Stimulated activated CD4-positive, alpha-beta T cell treated with anti-CD3 and anti-CD28 coated beads, Interleukin-4, amount 100 ng/mL, for 48 hours (primary cell): ENCODE results near the gene TBC1D30.
A peak's percentile ranks its signal among the peaks of the same experiment; 100 is the strongest.
"Not testable (repeated sequence)": the region's sequence is repeated elsewhere in the genome, so short reads cannot be mapped to it uniquely, and the experiment has no call there.

Source experiments
- DNase-seq, 2 donors: peaks; one replicate each; pipeline ENCODE4 v3.0.0-alpha.2; 2020; ENCODE audit warnings: low read depth in 2 of 2

Gene TBC1D30, protein sequence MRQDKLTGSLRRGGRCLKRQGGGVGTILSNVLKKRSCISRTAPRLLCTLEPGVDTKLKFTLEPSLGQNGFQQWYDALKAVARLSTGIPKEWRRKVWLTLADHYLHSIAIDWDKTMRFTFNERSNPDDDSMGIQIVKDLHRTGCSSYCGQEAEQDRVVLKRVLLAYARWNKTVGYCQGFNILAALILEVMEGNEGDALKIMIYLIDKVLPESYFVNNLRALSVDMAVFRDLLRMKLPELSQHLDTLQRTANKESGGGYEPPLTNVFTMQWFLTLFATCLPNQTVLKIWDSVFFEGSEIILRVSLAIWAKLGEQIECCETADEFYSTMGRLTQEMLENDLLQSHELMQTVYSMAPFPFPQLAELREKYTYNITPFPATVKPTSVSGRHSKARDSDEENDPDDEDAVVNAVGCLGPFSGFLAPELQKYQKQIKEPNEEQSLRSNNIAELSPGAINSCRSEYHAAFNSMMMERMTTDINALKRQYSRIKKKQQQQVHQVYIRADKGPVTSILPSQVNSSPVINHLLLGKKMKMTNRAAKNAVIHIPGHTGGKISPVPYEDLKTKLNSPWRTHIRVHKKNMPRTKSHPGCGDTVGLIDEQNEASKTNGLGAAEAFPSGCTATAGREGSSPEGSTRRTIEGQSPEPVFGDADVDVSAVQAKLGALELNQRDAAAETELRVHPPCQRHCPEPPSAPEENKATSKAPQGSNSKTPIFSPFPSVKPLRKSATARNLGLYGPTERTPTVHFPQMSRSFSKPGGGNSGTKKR

DNA sequence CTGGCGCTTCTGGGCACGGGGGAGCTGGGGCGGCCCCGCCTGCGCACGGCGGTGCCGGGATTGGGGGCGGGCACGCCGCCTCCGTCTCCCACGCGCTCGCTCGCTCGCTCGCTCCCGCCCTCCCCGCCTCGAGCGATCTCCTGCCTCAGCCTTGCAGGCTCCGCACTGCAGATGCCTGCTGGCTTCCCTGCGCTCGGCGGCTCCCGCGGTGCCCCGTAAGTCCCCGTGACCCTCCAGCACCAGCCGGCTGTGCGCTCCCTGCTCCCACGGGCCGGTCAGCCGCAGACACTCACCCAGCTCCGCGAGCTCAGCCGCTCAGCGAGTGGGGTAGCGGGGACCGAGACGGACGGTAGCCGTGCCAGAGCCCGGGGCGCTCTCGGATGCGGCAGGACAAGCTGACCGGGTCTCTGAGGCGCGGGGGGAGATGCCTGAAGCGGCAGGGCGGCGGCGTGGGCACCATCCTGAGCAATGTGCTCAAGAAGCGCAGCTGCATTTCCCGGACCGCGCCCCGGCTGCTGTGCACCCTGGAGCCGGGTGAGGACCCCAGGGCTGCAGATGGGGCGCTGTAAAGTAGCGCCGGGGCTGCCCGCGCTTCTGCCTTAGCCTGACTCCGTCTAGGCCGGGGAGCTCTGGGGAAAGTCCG, at the start of gene TBC1D30:
TBC1D30 (plus strand) TSS at position 148 of the 643 bp plus-strand sequence; CDS start at position 381, 233 bp downstream.
- peak in 1 of 2 donors; percentile 14 for DNase-seq

DNA sequence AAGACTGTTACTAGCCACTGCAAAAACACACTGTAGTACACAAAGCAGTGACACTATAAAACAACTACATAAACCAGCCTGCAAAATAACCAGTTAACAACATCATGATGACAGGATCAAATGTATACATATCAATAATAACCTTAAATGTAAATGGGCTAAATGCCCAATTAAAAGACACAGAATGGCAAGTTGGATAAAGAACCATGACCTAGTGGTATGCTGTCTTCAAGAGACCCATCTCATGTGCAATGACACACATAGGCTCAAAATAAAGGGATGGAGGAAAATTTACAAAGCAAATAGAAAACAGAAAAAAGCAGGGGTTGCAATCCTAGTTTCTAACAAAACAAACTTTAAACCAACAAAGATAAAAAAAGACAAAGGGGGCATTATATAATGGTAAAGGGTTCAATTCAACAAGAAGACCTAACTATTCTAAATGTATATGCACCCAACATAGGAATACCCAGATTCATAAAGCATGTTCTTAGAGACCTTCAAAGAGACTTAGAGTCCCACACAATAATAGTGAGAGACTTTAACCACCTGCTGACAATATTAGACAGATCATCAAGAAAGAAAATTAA, 49.2 kb upstream of the TBC1D30 start:
- DNase-seq: not testable (repeated sequence)

DNA sequence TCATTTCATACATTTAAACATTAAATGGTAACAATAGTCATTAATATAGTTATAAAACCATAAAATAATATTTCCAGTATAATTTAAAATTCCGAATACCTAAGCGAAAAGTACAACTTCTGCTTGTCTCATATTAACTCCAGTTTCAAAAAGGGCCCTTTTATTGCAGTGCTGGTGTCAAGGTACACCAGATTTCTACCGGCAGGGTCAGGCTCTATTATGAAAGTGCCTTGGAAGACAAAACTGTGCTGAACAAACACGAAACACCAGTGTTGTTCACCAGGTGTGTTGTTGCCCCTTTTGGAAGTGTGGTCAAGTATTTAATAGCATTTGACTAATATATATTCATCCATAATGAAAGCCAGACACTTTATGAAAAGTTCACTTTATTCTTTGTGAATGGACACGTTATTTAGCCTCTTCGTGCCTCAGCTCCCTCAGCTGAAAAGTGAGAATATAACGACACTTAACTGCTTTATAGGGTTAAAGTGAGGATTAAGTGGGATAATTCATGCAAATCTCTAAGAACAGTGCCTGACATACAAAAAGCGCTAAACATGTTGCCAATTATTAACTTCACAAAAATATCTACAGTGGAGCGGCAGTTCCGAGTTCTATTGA, 45.0 kb upstream of the TBC1D30 start:
- DNase-seq: no peak

DNA sequence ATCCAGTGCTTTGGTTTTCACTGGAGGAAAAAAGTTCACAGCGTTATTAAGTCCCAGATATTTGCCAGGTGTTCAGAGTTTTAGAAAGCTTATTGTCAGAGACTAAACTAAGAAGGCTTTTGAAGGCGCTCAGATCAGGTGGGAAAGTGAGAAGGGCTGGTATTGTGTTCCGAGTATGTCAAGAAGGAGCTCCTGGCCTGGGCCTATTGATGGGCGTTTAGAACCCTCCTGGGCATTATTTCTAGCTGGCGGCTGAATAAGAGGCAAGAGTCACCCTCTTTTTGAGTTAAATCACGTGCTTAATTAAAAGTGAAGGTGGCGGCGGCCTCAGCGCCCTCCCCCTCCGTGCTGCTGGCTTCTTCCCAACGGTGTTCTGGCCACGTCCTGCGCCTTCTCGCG, 44.3 kb upstream of the TBC1D30 start:
- DNase-seq: no peak

DNA sequence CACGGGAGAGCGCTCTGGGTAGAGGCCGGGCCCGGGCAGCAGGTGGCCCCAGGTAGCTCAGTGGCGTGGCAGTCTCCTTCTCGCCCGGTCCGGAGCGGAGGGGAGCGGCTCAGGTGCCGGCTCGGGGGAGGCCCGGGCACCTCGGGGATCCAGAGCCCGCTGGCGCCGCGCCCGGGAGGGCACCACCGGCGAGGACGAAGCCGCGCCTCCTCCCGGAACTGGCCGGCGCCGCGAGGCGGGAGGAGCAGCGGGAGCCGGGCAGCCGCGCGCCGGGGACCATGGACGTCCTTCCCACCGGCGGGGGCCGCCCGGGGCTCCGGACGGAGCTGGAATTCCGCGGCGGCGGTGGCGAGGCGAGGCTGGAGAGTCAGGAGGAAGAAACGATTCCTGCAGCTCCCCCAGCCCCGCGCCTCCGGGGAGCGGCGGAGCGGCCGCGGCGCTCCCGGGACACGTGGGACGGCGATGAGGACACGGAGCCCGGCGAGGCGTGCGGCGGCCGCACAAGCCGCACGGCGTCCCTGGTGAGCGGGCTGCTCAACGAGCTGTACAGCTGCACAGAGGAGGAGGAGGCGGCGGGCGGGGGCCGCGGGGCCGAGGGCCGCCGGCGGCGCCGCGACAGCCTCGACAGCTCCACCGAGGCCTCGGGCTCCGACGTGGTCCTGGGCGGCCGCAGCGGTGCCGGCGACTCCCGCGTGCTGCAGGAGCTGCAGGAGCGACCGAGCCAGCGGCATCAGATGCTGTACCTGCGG, 43.7 kb upstream of the TBC1D30 start:
- no peak for DNase-seq

DNA sequence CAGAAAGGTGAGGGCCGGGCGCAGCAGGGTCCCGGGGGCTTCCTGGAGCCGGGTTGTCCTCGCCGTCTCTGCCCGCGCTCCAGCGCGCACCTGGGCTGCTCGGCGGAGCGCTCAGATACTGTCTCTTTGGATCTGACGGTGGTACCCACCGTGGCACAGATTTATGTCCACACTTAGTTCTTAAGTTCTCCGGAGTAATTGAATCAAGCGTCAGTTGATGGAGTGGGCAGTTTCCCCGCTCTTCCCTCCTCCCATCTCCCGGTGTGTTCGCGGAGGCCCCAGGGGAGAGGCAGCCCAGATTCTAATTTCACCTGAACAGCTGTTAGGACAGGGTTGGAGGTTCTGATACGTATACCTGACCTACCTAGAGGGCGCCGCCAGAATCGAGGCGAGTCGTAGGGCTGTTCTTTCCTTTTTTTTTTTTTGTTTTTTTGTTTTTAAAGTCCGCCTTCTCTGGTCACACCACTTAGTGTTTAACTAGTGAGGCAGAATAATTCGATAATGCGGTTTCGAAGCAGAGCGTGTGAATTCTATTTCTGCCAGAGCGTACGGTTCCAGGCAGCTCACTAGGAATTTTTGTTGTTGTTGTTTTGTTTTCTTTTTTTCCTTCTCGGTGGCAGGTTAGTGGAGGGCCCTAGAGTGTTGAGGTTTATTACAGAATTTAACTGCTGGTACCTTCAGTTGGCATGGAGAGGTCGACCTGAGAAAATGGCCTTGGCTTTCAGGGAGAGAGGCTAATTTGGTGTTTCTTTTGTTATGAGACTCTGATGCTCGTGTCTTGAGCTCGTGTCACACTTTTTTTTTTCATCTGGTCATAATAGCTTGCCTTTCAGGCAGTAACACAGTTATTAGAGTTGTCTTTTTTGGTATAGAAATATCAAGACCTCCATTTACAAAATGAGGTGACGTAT, 42.9 kb upstream of the TBC1D30 start:
- no peak for DNase-seq

DNA sequence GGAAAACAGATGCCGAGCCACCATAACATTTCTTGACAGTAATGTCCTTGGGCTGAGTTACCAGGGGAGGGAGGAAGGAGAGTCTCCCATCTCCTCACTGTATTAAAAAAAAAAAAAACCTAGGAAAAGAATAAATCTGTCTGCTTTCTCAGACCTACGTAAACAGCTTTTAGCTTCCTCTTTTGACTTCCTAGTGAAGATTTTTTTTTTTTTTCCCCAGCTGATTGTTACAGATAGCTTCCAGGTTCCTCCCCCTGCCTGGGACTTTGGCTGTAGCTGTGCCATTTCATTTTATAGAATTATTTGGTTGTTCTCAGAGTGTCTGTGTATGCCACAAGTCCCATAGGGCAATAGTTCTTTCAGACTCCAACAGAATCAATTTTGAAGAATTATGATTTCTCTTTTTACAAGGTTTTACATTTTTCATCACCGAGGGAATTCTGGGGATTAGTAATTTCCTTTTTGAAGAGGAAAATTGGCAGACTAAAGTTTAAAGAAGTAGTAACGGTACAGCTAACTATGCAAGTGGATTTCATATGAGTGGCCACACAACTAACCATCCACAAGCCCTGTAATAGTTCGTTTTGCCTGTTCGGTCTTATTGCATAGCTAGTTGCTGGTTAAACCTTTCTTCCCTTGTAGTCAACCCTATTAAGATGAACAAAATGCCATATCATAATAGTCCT, 42.1 kb upstream of the TBC1D30 start:
- DNase-seq: no peak

DNA sequence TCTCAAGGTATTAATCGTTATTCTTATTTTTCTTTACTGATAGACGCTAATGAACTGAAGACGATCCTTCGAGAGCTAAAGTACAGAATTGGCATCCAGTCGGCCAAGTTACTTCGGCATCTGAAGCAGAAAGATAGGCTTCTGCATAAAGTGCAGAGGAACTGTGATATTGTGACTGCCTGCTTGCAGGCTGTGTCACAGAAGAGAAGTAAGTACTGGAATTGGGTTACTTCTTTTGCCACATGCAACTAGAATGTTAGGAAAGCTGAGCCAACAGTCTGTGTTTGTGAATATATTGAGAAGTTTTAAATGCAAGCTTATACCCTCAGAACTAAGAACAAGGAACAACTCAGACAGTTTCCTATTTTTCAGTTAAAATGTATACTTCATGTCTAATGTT, 38.6 kb upstream of the TBC1D30 start:
- no peak for DNase-seq

DNA sequence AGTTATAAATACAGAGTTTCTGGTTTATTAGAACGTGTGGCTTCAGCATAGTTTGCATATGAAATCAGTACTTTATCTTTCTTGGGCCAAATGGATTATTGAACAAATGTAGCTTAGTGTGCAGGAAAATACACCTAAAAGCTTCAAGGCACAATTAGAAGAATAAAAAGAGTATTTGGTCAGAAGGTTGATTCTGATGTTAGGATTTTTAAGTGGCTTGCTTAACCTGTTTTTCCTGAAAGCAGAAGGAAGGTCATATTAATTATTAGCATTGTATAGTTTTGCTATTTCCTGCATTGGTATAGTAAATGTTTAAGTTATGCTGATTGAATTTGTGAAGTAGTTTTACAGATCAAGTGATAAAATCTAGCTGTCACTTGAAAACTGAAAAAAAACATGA, 34.3 kb upstream of the TBC1D30 start:
- no peak for DNase-seq

DNA sequence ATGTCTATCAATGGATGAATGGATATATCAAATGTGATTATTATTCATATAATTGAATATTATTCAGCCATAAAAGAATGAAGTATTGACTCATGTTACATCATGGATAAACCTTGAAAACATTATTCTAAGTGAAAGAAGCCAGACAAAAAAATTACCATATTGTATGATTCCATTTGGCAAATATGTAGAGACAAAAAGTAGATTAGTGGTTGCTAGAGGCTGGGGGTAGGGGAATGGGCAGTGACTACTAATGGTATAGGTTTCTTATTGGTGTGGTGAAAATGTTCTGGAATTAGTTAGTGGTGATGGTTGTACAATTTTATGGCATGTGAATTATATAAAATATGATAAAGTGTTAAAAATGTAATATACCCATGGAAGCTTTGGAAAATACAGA, 33.4 kb upstream of the TBC1D30 start:
- DNase-seq: no peak

DNA sequence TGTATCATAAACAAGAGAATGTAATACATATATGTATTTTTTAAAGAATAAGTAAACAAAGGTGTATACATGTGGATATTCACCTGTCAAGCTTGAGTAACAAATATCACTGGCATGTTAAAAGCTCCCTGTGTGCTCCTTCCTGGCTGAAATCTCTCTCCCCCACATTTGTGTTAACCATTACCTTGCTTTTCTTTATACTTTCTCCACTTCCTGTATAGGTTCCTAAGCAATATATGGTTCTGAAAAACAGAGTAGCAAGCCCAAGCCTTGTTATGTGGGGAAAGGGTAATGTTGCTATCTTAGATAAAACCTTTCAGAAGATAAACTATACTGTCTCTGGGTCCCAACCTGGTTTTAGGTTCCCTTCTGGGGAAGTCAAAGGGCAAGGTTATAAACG, 32.3 kb upstream of the TBC1D30 start:
- no peak for DNase-seq

DNA sequence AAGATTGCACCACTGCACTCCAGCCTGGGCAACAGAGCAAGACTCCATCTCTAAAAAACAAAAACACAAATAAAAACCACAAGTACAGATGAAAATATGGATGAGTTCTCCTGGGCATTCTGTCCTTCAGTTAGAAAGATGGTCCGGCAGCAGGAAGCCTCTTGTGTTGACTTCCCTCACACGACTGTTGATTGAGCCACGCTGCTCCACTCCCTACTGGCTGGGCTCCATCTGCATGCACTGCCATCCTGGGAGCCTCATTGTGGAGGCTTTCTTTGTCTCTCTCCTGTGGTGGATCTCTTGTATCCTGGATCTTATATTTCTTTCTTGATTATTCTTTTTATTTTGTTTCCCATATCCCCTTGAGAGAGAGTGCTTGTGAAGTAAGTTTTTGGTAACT, 30.8 kb upstream of the TBC1D30 start:
- DNase-seq: no peak

DNA sequence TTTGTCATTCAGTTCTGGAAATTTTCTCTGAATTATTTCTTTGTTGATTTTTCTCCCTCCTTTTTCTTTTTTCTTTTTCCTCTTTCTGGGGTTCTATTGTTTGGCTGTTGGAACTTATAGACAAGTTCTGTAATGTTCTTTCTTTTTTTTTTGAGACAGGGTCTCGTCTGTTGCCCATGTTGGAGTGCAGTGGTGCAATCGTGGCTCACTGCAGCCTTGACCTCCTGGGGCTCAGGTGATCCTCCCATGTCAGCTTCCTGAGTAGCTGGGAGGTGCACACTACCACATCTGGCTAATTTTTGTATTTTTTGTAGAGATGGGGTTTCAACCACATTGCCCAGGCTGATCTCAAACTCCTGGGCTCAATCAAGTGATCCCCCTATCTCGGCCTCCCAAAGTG, 30.1 kb upstream of the TBC1D30 start:
- no peak for DNase-seq

DNA sequence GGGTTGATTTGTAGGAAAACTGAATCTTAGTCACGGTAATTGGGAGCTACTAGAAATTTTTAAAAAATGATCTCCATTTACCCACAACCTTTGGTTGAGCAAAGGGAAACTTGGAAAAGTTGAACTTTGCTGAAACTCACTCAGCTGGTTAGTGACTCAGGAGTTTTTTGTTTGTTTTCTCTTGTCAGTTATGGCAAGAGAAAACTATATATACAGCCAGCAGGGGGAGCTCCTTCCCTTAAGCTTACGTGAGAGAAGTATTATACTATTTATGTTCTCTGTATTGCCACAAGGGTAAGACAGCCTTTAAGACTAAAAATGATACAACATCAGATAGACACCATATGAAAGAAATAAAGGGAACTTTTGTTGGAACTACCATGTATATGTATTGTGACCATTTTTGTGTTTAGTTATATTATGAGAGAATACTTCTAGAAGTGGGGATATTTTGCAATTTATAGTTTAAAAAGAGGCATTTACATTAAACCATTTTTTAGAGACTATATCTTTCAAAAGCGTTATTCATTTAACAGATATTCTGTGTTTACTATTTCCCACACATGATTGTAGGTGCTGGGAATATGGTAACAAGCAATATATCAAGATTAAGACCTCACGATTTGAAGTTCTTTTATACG, 28.1 kb upstream of the TBC1D30 start:
- peak in 1 of 2 donors; percentile 47 for DNase-seq

DNA sequence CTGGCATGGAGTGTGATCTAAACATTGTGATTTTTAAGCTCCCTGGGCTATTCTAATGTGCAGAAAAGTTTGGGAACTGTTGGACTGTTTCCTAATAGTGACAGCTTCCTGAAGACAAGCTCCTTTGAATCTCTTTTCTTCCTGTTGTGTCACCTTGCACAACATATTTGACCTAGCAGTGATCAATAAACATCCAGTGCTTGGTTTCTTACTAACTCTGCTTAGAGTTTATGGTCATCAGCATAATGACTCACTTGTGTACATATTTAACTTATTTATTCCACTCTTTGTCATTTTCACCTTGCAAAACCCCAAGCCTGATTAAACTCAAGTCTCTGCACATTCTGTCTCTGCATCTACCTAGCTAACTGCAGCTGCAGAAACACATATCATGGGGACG, 27.3 kb upstream of the TBC1D30 start:
- no peak for DNase-seq

DNA sequence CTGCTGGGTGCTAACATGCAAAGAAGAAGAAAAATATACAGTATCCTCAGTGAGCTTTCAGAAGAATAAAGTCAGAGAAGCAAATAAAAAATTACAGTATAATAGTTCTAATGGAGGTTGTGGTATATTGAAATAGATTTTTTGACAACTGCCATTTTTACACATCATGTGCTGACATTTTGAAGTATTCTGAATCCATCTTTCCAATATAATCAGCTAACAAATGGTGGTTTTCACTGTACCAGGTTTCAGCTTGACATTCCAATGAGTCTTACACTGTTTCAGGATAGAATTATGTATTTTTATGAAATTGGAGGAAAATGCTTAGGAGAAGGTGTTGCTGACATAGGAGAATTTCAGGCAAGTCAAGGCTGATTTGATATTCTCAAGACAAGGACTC, 26.3 kb upstream of the TBC1D30 start:
- no peak for DNase-seq

DNA sequence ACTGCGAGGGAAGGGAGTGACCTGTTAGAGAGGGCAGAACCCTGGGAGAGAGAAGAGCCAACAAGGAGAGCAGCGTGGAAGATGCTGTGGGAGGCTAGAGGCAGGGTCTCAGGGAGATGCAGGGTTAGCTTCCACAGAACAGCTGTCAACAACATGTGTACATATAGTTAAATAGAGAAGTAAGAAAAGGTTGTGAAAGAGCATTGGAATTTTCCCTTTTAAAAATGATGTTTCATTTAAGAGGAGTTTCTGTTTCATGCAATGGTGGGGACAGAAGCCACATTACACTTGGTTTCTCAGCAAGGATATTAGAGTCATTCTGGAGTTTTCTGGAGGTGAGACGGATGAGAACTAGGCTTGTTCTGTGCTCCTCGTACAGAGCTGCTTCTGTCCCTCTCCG, 23.8 kb upstream of the TBC1D30 start:
- DNase-seq: no peak

DNA sequence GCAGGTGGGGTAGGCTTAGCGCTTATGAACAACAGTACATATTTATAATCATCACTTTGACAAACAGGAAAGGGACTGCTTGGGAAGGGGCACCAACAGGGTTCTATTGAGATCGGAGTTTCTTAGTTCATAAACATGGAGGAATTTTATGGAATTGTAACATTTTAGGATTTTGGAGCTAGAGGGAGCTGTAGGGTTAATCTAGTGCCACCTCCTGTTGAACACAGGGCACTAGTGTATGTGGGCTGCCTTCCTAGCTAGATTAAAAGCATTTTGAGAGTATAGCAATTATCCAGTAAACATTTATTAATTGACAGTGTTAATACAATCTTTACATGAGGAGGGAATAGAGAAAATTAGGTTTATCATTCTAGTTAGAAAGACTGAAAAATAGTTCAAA, 23.1 kb upstream of the TBC1D30 start:
- DNase-seq: no peak
